H7 (cell line): ENCODE data around the gene DCDC2C. TPM values are rescaled to one million over a fixed set of nuclear protein-coding genes. Genes with fewer than 3 reads are reported as not detected.

Source experiments
- DNase-seq: peaks from one replicate; pipeline ENCODE4 v3.0.0; 2012
- H3K27me3 ChIP-seq: 2 replicates; pipeline ENCODE4 v1.6.0; 2011; ENCODE audit warnings: mild to moderate bottlenecking, low read length; ENCODE audit not compliant: control insufficient read depth, insufficient read depth
- H3K36me3 ChIP-seq: replicated peaks from 2 replicates; pipeline ENCODE4 v1.5.1; 2011; ENCODE audit warnings: low read length; ENCODE audit not compliant: control insufficient read depth, insufficient read depth
- H3K4me3 ChIP-seq: 2 replicates; pipeline ENCODE4 v1.5.1; 2011; ENCODE audit warnings: low read depth, mild to moderate bottlenecking, control low read depth, low read length, moderate library complexity; ENCODE audit not compliant: insufficient read depth
- total RNA-seq: library from RNA; depleted of rRNA; stranded (reverse); fragments of >200 nt; shearing (Covaris generic); gene quantifications from 2 replicates; pipeline ENCODE4 v1.2.3, GENCODE V29; 2014

Gene DCDC2C
- total RNA-seq, 1 experiment from 2014 or later: not detected

DNA sequence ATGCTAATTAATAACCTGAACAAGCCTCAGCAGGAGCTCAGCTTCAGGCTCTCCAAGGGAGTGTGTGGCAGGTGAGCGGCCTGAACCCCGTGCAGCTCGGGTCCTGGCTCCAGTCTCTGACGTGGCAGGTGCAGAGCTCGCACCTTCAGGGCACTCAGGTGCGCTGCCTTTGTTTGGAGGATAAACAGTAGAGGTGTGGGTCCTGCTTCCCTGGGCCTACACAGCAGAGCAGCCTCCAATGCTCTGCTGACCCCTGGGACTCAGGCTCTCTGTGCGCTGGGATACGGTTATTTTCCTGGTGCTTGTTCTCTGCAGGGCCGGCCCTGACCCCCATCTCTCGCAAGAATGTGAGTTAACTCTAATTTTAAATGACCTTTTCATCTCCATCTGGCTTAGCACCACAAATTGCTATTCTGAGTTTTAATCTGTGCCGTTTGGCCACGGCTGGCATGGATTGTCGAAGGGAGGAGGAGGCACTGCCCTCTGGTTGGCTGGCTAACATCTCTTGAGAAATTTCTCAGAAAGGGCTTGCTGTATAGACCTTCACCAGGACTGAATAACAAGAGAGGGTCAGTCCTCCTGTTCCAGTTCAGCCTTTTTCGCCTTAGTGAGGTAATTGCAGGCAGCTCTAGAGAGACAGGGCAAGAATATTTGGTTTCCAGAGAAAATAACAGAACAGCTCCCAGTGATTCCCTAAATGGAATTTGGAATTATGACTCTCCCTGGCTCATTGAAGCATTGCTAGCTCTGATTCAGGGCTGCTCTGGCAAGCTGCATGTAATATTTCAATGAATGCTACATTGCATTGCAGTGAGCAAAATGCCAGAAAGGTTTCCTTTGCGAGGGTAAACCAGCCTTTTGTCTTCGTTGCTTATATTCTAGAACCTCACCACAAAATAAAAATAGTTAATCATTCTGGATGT is 161.8 kb downstream of the DCDC2C start:
- DNase-seq: no peak
- Histone ChIP-seq H3K4me3 (no peak overlapping the region), H3K36me3 (no peaks in the 10 kb centered on the region), H3K27me3 (no peaks in the 10 kb centered on the region)

DNA sequence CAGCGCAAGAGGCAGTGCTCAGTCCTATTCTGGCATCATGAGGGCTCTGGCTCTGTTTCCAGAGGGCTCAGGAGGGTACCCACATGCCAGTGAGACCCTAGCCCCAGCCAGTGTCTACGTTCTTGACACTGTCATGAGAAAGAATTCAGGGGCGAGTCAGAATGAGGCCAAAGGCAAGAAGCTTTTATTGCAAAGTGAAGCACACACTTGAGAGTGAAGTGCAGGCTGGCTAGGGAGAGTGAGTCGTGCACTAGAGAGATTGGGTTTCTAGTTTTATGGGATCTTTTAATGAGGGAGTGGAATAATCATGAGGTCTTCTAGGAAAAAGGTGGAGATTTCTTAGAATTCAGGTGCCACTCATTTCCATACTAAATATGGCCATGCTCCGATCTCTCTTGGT is 164.1 kb downstream of the DCDC2C start:
- DNase-seq: no peak
- H3K36me3 ChIP-seq: no peaks in the 10 kb centered on the region
- H3K4me3 ChIP-seq: no peak overlapping the region
- H3K27me3 ChIP-seq: no peaks in the 10 kb centered on the region

DNA sequence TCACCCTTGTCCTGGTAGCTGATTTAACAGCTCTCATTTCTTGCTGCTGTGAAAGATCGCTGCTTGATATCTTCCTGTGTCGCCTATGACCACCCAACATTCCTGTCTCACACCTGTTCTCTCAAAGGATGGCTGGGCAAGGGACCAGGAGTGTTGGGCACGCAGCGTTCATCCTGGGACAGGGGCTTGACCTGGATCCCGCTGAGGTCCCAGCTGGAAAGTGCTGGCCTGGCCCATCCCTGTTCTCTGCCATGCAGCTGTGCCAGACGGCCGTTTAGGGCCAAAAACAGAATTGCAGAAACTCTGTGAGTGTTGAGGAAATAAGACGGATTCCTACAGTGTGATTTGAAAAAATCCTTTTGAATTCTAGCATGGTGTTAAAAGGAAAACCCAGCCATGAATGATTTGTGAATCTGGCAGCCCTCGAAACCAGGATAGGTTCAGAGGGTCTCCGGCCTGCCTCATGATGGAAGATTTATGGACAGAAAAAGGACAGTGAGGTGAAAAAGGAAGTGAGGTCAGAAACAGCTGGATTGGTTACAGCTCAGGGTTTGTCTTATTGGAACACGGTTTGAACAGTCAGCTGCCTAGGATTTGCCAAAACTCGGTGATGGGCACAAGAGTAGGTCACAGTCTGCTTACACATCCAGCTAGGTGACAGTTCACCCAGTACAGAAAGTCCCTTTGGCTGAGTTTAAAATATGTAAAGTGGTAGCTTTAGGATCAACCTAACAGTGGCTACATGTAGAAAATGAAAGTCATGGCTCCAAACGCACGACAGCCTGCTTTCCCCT is 164.8 kb downstream of the DCDC2C start:
- H3K27me3 ChIP-seq: no peaks in the 10 kb centered on the region

DNA sequence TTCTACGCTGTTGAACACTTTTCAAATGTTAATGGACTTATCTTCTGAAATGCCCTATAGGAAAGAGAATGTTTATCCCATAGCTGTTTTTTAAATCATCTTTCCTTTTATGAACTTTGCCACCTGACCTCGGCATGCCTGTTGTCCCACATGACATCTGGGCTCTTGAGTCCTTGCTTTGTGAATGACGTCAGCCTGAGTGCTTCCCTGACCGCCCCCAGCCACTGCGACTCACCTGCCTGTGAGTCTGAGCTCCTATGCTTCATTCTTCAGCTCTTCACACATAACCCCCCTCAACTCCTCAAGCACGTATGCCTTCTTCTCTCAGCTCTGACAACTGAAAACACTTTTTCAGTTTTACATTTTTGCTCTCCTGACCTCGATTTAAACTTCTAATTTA is 166.8 kb downstream of the DCDC2C start:
- no peaks in the 10 kb centered on the region for H3K27me3 ChIP-seq
- H3K4me3 ChIP-seq: no peak overlapping the region
- H3K36me3 ChIP-seq: no peaks in the 10 kb centered on the region
- no peak for DNase-seq

More for the DNA sequence above, 164.8 kb downstream of the DCDC2C start:
- Histone ChIP-seq H3K4me3 (no peak overlapping the region), H3K36me3 (no peaks in the 10 kb centered on the region)
- DNase-seq: no peak

DNA sequence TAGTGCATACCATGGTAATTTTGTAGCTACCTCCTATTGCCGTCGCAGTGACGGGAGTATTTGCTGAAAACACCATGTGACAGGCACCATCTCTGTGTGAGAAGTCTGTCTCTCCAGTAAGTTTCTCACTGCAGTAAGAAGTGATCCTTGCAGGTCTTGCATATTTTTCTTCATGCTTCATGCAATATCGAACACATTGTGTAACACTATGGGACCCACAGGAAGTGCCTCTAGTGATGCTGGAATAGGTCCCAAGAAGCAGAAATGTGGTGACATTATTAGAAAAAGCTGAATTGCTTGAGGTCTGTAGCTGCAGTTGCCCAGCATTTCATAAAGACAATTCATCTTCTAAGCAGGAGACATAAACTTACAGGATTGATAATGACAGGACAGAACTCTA is 167.6 kb downstream of the DCDC2C start:
- H3K27me3 ChIP-seq: no peaks in the 10 kb centered on the region
- H3K36me3 ChIP-seq: no peaks in the 10 kb centered on the region
- DNase-seq: no peak
- no peak overlapping the region for H3K4me3 ChIP-seq

DNA sequence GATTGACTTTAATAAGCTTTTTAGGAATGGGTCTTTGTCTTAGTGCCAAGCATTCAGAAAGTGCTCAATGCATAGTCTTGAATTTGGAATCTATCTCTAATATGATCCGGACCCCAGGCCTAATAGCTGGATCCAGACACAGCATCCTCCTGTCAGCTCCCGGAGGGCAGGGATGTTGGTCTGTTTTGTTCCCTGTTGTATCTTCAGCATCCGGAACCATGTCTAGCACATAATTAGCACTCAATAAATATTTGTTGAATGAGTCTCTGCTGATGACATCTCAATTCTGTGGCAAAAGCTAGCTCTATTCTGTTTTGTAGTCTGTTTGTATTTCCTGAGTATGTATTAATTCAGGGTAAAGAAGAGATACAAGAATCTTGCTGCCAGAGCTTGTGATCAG is 169.1 kb downstream of the DCDC2C start:
- H3K4me3 ChIP-seq: no peak overlapping the region
- H3K36me3 ChIP-seq: no peaks in the 10 kb centered on the region
- DNase-seq: no peak
- H3K27me3 ChIP-seq: no peaks in the 10 kb centered on the region

DNA sequence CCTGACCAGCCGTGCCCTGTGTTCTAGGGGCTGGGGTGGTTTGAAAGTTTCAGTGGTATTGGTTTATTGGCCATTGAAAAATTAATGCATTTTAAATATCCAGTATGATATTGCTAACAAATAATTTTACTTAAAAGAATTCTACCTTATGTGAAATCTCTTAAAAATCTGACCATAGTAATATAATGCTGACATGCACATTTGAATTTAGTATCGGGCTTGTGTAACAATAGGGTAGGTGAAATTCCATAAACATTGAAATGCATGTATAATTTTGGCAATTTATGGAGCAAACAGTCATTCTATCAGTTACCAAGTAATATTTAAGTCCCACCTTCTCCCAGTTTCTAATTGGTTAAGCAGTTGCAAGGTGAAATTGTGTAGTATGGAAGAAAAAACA is 170.5 kb downstream of the DCDC2C start:
- no peaks in the 10 kb centered on the region for H3K27me3 ChIP-seq
- DNase-seq: no peak
- H3K4me3 ChIP-seq: no peak overlapping the region
- no peaks in the 10 kb centered on the region for H3K36me3 ChIP-seq

DNA sequence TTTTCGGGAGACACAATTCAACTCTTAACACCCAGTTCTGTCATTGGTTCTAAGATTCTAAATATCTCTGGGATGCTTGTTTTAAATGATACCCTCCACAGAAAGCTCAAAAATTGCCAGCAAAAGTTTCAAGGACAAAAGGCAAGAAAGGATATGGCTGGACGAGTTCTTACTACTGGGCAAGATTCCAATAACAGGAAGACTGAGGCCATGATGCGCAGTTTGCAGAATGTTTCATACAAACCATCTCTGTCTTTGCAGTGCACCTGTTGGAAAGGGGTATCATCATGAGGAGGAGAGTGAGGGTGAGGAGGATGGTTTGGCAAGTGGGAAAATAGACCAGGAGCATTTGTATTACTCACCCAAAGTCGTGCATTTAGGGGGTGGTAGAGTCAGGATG is 172.8 kb downstream of the DCDC2C start:
- no peak for DNase-seq
- Histone ChIP-seq H3K4me3 (no peak overlapping the region), H3K27me3 (no peaks in the 10 kb centered on the region), H3K36me3 (no peaks in the 10 kb centered on the region)

DNA sequence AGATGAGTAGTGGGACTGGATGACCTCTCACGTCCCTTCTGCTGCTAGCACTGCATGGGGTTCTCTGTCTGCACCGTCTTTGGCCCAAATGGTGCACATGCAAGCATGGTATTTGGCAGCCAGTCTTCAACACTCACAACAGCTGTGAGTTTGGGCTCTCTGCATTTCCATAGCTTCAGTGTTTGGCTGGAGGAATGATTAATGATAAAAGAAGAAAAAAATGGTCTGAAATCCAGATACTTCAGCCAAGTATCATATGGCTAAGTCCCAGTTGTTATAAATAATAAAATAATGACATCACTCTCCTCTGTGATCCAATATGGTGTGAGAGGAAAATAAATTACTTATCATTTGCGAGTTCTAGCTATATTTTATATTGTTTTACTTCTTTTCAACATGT is 173.3 kb downstream of the DCDC2C start:
- Histone ChIP-seq H3K36me3 (no peaks in the 10 kb centered on the region), H3K27me3 (no peaks in the 10 kb centered on the region), H3K4me3 (no peak overlapping the region)
- DNase-seq: no peak

DNA sequence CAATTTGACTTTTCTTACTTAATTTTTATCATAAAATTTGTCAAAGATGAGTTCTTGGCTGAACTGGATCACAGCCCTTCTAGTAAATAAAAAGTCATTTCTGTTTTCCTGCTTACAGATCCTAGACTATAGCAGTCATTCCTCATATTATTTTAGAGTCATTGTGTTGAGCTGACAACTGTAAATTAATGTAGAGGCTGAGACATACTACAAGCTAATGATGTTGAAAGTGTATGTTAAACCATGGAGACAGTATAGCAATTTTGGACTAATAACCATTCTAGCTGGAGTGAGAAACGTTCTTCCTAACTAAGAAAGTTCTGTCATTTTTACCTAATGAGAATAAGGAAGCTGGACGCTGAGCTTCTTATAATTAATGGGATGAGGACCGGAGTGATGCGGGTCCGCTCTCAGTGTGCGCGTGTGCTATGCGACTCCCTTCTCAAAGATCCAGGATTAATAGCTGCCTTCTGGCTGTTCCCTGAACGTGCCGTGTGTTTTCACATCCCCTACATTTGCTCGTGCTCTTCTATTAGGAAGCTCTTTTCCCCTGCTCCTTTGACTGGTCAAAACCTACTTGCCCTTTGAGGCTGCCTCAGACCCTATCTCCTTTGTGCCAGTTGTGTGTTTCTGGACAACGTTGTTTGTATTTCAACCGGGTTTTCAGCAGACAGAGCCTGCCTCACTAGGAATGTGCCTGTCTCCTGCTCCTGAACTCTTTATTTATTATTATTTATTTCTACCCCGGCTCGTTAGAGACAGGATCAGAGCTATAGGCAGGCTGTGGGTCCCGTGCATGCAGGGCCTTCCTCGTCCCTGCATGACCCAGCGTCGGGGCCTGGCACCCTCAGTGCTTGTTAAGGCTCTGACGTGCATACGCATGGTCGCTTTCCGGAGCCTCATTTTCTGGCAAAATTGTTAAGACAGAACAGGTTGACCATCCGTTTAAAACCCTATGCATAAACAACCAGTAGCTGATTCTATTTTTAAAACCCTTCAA is 182.6 kb downstream of the DCDC2C start:
- Histone ChIP-seq H3K27me3 (no peaks in the 10 kb centered on the region), H3K4me3 (no peak overlapping the region), H3K36me3 (no peaks in the 10 kb centered on the region)
- no peak for DNase-seq

DNA sequence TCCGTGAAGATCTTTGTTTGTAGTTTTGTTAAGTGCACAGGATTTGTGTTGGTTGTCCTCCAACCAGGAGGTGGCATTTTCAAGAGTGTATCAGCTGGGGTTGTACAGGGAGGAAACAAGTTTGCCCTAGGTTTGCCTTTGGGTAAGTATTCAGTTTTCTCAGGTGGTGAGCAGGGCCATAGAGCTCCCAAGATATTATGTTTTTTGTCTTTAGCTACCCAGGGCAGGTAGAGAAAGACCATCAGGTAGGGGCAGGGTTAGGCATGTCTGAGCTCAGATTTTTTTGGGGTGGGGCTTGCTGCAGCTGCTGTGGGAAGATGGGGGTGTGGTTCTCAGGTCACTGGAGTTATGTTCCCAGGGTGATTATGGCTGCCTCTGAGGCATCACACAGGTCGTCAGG is 191.6 kb downstream of the DCDC2C start:
- H3K4me3 ChIP-seq: no peak overlapping the region
- no peaks in the 10 kb centered on the region for H3K36me3 ChIP-seq
- no peak for DNase-seq
- no peaks in the 10 kb centered on the region for H3K27me3 ChIP-seq
